OCI-LY7 (cell line): ENCODE results near the gene PSENEN.

Experiments
- EZH2phosphoT487 ChIP-seq: fragments of 200-600 bp; sonication (generic); IDR thresholded peaks from 2 replicates; pipeline ENCODE4 v1.6.1; 2018; ENCODE audit warnings: low read depth, borderline replicate concordance, mild to moderate bottlenecking, mixed run types, antibody characterized with exemption, low read length, moderate library complexity, mixed read lengths
- TF ChIP-seq, protein P1 (sequence below): fragments of 200-600 bp; sonication (generic); conservative IDR thresholded peaks from 2 replicates; pipeline ENCODE4 v1.5.1; 2014; ENCODE audit warnings: mild to moderate bottlenecking, antibody characterized with exemption, low read length, moderate library complexity, mixed read lengths

DNA sequence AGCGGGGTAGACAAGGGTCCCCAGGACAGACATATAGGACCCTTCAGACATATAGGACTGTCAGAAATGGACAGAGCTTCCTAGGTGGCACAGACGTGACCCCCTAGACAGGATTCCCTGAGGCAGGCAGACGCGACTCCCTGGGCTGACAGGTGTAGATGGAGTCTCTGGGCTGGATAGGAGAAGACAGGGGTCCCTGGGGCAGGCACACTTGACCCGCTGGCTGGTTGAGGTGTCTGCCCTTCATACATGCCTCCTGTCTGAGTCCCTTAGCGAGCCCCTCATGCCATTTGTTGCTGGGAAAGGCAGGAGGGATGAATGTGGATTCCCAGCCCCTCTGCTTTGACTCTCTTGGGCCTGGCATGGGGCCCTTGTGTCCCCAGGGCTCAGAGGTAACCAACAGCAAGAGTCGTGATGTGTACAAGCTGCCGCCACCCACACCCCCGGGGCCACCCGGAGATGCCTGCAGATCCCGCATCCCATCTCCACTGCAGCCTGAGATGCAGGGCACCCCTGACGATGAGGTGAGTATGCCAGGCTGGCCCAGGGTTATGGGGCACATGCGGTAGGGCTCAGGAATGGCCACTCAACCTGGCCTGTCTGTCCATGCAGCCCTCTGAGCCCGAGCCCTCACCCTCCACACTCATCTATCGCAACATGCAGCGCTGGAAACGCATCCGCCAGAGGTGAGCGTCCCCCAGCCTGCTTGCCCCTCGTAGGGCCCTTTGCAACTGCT lies 8.4 kb downstream of the PSENEN start:
- TF ChIP-seq, protein P1, sequence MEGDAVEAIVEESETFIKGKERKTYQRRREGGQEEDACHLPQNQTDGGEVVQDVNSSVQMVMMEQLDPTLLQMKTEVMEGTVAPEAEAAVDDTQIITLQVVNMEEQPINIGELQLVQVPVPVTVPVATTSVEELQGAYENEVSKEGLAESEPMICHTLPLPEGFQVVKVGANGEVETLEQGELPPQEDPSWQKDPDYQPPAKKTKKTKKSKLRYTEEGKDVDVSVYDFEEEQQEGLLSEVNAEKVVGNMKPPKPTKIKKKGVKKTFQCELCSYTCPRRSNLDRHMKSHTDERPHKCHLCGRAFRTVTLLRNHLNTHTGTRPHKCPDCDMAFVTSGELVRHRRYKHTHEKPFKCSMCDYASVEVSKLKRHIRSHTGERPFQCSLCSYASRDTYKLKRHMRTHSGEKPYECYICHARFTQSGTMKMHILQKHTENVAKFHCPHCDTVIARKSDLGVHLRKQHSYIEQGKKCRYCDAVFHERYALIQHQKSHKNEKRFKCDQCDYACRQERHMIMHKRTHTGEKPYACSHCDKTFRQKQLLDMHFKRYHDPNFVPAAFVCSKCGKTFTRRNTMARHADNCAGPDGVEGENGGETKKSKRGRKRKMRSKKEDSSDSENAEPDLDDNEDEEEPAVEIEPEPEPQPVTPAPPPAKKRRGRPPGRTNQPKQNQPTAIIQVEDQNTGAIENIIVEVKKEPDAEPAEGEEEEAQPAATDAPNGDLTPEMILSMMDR = no peak
- no peak for TF ChIP-seq EZH2phosphoT487
